GM12874 (cell line): Measurements from ENCODE around the gene IL12B.

Source experiments
- TF ChIP-seq, protein P1 (sequence below): IDR thresholded peaks from 2 replicates; pipeline ENCODE4 v1.5.1; 2011; ENCODE audit warnings: low read depth, mild to moderate bottlenecking, control low read depth, low read length, moderate library complexity; ENCODE audit not compliant: insufficient read depth

IL12B gene

DNA sequence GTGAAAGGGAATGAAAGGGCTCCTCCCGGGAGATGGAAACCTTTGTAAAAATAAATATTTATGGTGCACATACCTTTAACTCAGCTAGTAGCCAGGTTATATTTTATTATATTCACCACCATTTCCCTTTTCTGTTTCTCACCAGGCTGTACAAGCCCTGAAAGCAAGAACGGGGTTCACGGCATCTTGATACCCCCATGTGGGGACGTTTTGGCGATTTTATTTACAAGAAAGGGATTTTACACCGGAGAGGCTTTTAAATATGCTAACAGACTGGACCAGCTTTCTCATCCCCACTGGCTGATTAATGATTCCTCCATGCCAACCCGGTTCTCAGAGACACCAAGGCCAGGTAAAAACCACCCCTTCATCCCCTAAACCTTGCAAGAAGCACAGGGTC lies 19.2 kb downstream of the IL12B start:
- TF ChIP-seq, protein P1, sequence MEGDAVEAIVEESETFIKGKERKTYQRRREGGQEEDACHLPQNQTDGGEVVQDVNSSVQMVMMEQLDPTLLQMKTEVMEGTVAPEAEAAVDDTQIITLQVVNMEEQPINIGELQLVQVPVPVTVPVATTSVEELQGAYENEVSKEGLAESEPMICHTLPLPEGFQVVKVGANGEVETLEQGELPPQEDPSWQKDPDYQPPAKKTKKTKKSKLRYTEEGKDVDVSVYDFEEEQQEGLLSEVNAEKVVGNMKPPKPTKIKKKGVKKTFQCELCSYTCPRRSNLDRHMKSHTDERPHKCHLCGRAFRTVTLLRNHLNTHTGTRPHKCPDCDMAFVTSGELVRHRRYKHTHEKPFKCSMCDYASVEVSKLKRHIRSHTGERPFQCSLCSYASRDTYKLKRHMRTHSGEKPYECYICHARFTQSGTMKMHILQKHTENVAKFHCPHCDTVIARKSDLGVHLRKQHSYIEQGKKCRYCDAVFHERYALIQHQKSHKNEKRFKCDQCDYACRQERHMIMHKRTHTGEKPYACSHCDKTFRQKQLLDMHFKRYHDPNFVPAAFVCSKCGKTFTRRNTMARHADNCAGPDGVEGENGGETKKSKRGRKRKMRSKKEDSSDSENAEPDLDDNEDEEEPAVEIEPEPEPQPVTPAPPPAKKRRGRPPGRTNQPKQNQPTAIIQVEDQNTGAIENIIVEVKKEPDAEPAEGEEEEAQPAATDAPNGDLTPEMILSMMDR: no peak

DNA sequence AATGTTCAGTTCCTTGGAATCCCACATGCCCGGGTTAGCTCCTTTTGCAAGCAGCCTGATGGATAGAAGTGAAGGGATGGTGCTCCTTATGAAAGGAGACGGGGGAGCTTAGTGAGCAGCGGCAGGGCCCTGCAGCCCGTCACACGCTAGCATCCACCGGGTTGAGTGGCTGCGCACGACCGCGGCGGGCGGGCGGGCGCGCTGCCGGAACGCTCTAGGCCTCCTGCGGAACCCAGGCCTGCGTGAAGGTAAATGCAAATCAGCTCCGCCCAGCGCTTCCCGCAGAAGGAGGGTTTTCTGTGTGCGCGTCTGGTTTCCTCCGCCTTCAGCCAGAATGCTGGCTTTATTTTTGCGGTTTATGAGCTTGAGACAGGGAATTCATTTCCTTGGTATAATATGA lies 19.8 kb downstream of the IL12B start:
- TF ChIP-seq, protein P1: no peak

DNA sequence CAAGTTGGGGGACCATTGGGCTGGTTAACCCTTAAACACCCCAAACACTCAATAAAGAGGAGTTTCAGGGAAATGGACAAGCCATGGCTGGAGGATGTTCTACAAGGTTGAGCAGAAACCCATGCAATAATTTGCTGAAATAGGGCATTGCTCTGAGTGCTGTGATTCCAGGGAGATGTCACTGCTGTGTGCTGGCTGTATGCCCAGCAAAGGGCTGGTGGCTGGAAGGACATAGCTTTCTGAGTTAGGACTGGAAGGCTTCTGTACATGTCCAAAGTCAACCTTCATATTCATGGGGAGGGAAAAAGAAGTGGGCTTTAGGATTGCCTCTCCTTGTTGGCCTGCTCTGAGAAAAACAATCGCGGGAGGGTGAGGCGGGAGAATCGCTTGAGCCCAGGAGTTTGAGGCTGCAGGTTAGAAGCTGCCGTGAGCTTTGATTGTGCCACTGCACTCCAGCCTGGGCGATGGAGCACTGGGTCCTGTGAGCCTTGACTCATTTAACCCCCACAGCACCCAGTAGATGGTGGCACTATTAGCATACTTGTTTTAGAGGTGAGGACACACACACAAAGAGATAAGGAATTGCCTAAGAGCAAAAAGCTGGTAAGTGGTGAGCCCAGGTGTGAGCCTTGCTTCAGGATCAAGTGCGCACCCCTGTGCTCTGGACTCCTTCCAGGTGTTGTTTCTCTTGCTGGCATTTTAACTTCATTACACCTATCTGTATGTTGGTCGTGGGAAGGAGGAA lies 20.4 kb downstream of the IL12B start:
- TF ChIP-seq, protein P1: no peak

DNA sequence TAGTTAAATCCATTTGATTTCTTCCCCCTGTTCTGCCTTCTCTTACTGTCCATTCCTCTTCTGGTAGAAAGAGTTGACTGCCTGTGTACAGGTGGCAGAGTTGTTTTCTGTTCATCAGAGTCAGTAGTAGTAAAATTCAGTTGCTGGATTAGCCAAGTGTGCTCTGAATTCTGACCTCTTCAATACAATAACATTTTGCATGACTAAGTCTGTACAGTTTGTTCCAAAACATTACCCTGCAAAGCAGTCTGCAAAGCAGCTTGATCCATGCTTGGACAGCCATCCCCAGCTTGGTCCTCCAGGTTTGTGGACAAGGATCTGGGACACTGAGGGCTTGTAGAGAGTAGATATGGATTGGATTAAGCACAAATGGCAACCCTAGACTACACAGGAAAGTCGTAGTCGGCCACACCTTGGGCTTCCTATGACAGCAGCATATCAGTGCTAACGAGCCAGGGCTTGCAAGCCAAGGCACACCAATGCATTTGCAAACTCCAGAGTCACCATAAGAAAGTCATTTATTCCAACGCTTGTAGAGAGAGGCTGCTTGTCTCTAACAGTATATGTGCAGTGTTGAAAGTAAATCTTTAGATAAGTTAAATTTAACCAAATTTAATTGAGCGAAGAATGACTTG lies 25.2 kb downstream of the IL12B start:
- TF ChIP-seq, protein P1: no peak

DNA sequence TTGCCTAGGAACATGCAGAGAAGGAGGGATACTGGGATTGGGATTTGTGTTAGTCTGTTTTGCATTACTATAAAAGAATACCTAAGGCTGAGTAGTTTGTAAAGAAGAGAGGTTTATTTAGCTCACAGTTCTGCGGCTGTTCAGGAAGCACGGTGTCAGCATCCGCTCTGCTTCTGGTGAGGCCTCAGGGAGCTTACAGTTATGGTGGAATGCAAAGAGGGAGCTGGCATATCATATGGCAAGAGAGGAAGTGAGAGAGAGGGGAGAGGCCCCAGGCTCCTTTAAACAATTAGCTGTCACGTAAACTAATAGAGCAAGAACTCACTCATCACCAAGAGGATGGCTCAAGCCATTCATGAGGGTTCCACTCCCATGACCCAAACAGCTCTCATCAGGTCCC lies 27.0 kb downstream of the IL12B start:
- TF ChIP-seq, protein P1: no peak

DNA sequence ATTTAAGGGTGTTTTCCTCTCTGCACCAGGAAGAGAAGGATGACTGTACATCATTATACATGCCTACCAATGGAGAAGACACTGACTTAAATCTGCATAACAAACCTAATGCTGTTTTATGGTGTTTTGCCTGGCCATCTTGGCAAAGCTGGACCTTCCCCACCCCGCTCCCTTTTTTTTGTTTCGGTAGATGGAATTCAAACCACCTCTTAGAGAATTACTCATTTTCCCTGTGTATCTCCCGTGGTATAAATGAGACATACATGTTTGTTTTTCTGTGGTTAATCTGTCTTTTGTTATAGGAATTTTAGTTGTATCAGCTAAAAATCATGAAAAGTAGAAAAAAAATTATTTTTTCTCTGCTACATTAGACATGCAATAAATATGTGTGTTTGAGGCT lies 28.8 kb downstream of the IL12B start:
- TF ChIP-seq, protein P1: no peak

DNA sequence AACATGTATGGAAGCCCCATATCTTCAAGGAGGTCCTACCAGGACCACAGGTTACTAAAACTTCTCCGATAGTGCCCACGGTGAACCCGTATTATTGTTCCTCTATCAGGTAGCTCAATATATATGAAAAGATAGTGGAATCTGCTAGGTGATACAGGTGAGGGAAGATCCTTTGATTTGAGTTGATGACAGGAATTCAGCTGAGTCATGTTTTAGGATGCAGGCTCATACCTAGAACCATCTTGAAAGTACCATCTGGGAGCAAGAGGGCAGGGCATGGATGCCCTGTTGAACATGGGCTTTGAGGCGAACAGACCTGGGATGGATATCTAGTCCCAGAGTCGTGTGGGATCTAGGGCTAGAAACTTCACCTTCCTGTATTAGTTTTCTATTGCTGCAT lies 35.4 kb downstream of the IL12B start:
- TF ChIP-seq, protein P1: no peak
